ENCODE results near the gene TAMM41. TPM values are rescaled to one million over a fixed set of nuclear protein-coding genes. Genes with fewer than 3 reads are reported as not detected.
A peak's percentile ranks its signal among the peaks of the same experiment; 100 is the strongest.

TAMM41 gene
- total RNA-seq, 1 donor from 2014 or later = 8.6 TPM

GRCh38 chr3:11769704-11770476, 76.8 kb downstream of the TAMM41 start:
- TF ChIP-seq CTCF (IDR thresholded peaks at IDR 0.05; ENCODE audit: insufficient read depth, low read length, poor library complexity, severe bottlenecking) = no peak
- no peaks in the 10 kb centered on the region for H3K36me3 ChIP-seq (ENCODE audit: control insufficient read depth, insufficient read depth, low read length)
- DNase-seq (ENCODE audit: low read depth) = no peak
- H3K27me3 ChIP-seq (ENCODE audit: control insufficient read depth, insufficient read depth, low read length) = no peaks in the 10 kb centered on the region
- H3K4me3 ChIP-seq (ENCODE audit: low read depth, low read length) = no peak overlapping the region

GRCh38 chr3:11768604-11769003, 78.1 kb downstream of the TAMM41 start:
- Histone ChIP-seq H3K27me3 (ENCODE audit: control insufficient read depth, insufficient read depth, low read length) (no peaks in the 10 kb centered on the region), H3K36me3 (ENCODE audit: control insufficient read depth, insufficient read depth, low read length) (no peaks in the 10 kb centered on the region), H3K4me3 (ENCODE audit: low read depth, low read length) (no peak overlapping the region)
- DNase-seq (ENCODE audit: low read depth) = no peak
- no peak for TF ChIP-seq CTCF (IDR thresholded peaks at IDR 0.05; ENCODE audit: insufficient read depth, low read length, poor library complexity, severe bottlenecking)

- TF ChIP-seq CTCF (IDR thresholded peaks at IDR 0.05; ENCODE audit: insufficient read depth, low read length, poor library complexity, severe bottlenecking) = no peak
- no peaks in the 10 kb centered on the region for H3K36me3 ChIP-seq (ENCODE audit: control insufficient read depth, insufficient read depth, low read length)
- H3K4me3 ChIP-seq (ENCODE audit: low read depth, low read length) = no peak overlapping the region
- peak; percentile 86 for DNase-seq (ENCODE audit: low read depth)
- H3K27me3 ChIP-seq (ENCODE audit: control insufficient read depth, insufficient read depth, low read length) = no peaks in the 10 kb centered on the region
These were observed 81.7 kb downstream of the TAMM41 start for GRCh38 chr3:11764931-11765363.

GRCh38 chr3:11759996-11760395, 86.7 kb downstream of the TAMM41 start:
- no peak for DNase-seq (ENCODE audit: low read depth)
- Histone ChIP-seq H3K27me3 (ENCODE audit: control insufficient read depth, insufficient read depth, low read length) (peaks cover 5% of the 10 kb centered on the region), H3K36me3 (ENCODE audit: control insufficient read depth, insufficient read depth, low read length) (no peaks in the 10 kb centered on the region), H3K4me3 (ENCODE audit: low read depth, low read length) (no peak overlapping the region)
- no peak for TF ChIP-seq CTCF (IDR thresholded peaks at IDR 0.05; ENCODE audit: insufficient read depth, low read length, poor library complexity, severe bottlenecking)

GRCh38 chr3:11757929-11758328, 88.8 kb downstream of the TAMM41 start:
- no peak for TF ChIP-seq CTCF (IDR thresholded peaks at IDR 0.05; ENCODE audit: insufficient read depth, low read length, poor library complexity, severe bottlenecking)
- Histone ChIP-seq H3K27me3 (ENCODE audit: control insufficient read depth, insufficient read depth, low read length) (peaks cover 10% of the 10 kb centered on the region), H3K36me3 (ENCODE audit: control insufficient read depth, insufficient read depth, low read length) (no peaks in the 10 kb centered on the region), H3K4me3 (ENCODE audit: low read depth, low read length) (no peak overlapping the region)
- no peak for DNase-seq (ENCODE audit: low read depth)

- no peak overlapping the region for H3K4me3 ChIP-seq (ENCODE audit: low read depth, low read length)
- H3K36me3 ChIP-seq (ENCODE audit: control insufficient read depth, insufficient read depth, low read length) = no peaks in the 10 kb centered on the region
- DNase-seq (ENCODE audit: low read depth) = no peak
- peaks cover 10% of the 10 kb centered on the region for H3K27me3 ChIP-seq (ENCODE audit: control insufficient read depth, insufficient read depth, low read length)
- no peak for TF ChIP-seq CTCF (IDR thresholded peaks at IDR 0.05; ENCODE audit: insufficient read depth, low read length, poor library complexity, severe bottlenecking)
These were observed 89.2 kb downstream of the TAMM41 start for GRCh38 chr3:11757441-11757875.

Measured in kidney epithelial cell (primary cell).